IPS DF 6.9 (cell line): ENCODE data around the gene CFAP20.
"Not testable (repeated sequence)": the region's sequence is repeated elsewhere in the genome, so short reads cannot be mapped to it uniquely, and the experiment has no call there.

Source experiments
- DNase-seq: peaks from one replicate; pipeline ENCODE4 v3.0.0-alpha.2; 2013; ENCODE audit warnings: low read depth, low spot score
- H3K27ac ChIP-seq: one replicate; pipeline ENCODE4 v1.5.1; 2013; ENCODE audit warnings: low read length, control low read depth
- H3K27me3 ChIP-seq: 2 replicates; pipeline ENCODE4 v1.6.1; 2013; ENCODE audit warnings: mild to moderate bottlenecking, low read length; ENCODE audit not compliant: control insufficient read depth, insufficient read depth
- H3K36me3 ChIP-seq: 2 replicates; pipeline ENCODE4 v1.6.1; 2013; ENCODE audit warnings: low read length; ENCODE audit not compliant: control insufficient read depth, insufficient read depth
- H3K4me1 ChIP-seq: 2 replicates; pipeline ENCODE4 v1.6.1; 2013; ENCODE audit warnings: low read length; ENCODE audit not compliant: control insufficient read depth, insufficient read depth
- H3K4me3 ChIP-seq: 2 replicates; pipeline ENCODE4 v1.5.1; 2013; ENCODE audit warnings: mild to moderate bottlenecking, low read length
- H3K9me3 ChIP-seq: 2 replicates; pipeline ENCODE4 v1.6.1; 2013; ENCODE audit warnings: low read length, inconsistent platforms; ENCODE audit not compliant: control insufficient read depth, insufficient read depth
- WGBS: extraction: QIAGEN DNeasy Blood & Tissue Kit; methylation state at CpG from one replicate; pipeline ENCODE4 v1.1.7; 2013; ENCODE audit warnings: mixed read lengths, missing lambda C conversion rate; ENCODE audit not compliant: insufficient read length, insufficient coverage; 5-methylcytosine and 5-hydroxymethylcytosine counted together

Gene CFAP20

DNA sequence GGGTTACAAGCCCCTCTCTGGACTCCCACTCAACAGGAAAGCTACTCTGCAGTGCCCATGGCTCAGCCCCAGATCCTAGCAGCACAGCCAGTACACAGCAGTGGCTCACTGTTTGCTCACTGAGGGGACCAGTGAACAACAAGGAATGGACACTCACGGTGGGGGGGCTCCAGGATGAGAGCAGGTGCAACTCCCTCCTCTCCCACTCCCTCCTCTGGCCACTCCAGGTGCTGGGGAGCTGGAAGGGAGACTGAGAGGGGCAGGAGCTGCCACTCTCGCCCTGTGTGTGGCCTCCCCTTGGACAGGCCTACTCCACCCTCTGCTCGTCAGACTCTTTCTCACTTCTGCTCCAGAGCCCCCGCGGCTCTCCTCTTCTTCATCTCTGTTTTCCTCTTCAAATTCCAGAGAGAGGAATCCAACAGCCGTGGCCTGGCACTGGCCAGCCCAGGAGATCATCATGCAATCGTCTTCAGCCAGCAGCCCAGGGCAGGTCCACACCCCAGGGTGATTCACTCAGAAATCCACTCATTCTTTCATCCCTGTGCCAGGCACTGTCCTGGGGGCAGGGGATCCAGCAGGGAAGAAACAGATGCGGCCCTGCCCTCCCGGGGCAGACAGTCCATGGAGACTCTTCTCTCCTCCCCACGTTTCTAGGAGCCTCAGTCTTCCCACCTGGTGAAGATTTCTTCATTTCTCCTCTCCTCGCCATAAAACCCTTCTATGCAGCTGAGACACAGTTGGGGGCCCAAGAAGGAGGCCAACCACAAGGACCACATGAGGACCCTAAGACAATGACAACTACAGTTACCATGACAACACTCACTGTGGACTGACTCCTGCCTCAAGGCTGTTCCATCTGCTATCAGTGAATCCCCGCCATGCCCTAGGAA lies 30.7 kb downstream of the CFAP20 start:
- WGBS: no CpG with 5 or more reads among the region's 12 CpGs
- Histone ChIP-seq H3K9me3 (no peaks in the 10 kb centered on the region), H3K36me3 (no peaks in the 10 kb centered on the region), H3K27me3 (no peaks in the 10 kb centered on the region), H3K4me1 (0 out of 2 replicates have a peak, but pooled peaks cover 3% of the 10 kb centered on the region), H3K4me3 (no peak overlapping the region), H3K27ac (no peak overlapping the region)
- DNase-seq: no peak

DNA sequence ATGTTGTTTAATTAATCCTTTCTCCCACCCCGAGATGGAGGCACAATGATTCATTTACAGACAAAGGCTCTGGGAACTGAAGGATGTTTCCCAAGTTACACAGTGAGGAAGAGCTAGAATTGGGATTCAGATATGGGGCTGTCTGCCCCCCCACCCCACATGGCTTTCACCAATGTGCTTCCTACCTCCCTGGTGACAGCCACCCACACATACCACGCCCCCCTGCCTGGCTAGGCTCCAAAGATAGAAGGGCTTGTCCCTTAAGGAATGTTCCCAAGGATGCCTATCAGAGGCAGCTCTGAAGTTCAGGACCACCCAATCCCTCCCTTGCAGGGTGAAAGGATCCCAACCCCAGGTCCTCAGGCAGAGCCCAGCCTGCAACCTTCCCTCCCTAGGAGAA lies 32.9 kb downstream of the CFAP20 start:
- H3K27me3 ChIP-seq: no peaks in the 10 kb centered on the region
- H3K9me3 ChIP-seq: no peaks in the 10 kb centered on the region
- H3K36me3 ChIP-seq: no peaks in the 10 kb centered on the region
- no peak overlapping the region for H3K27ac ChIP-seq
- DNase-seq: no peak
- no peak overlapping the region for H3K4me3 ChIP-seq
- 0 out of 2 replicates have a peak, but pooled peaks cover 3% of the 10 kb centered on the region for H3K4me1 ChIP-seq
- WGBS: no CpG with 5 or more reads among the region's 2 CpGs

DNA sequence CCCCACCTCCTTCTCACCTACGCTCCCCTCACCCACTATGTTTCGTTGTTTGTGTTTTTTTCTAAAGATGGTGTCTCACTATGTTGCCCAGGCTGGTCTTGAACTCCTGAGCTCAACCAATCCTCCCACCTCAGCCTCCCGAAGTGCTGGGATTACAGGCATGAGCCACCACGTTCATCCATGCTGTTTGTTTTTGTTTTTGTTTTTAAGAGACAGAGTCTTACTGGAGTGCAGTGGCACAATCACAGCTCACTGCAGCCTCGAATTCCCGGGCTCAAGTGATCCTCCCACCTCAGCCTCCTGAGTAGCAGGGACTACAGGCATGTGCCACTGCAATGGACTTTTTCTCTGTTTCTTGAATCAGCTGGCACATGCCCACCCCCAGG lies 33.6 kb downstream of the CFAP20 start:
- not testable (repeated sequence) for H3K27ac ChIP-seq, H3K4me3 ChIP-seq, H3K9me3 ChIP-seq, H3K27me3 ChIP-seq, DNase-seq, H3K4me1 ChIP-seq, H3K36me3 ChIP-seq
- no CpG with 5 or more reads among the region's 6 CpGs for WGBS

DNA sequence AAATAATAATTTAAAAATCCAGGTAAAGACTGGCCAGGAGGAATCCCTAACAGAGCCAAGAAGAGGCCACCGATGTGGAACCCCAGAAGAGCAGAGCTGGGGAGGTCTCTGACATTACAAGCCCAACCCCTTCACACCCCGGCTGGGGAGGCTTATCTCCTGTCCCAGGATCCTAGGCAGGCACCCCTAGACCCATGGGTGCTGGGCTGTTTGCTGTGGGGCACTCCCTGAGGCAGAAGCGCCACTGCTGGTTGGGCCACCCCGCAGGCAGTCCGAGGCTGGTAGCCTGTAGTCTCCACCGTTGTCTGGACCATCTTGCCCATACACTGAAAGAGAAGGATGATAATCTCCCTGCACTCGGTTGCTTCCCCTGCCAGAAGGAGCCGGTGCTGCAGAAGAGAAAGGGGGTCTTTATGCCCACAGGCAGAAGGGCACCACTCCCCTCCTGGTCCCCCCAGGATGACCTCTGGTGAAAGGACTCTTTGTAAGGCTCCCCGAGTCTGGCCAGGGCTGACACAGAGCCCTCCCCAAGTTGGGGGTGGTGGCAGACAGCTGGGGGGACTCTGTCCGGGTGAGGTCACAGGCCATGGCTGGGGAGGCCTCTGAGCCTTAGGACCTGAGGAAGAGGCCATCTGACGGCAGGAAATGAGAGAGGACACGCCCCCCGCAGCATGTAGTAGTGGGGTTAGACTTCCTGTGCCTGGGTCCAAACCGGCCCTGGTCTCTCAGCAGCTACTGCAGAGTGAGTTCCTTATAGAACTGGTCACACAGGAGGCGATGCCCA lies 34.2 kb downstream of the CFAP20 start:
- Histone ChIP-seq H3K27ac (no peak overlapping the region), H3K9me3 (no peaks in the 10 kb centered on the region), H3K4me3 (no peak overlapping the region), H3K4me1 (0 out of 2 replicates have a peak, but pooled peaks cover 3% of the 10 kb centered on the region), H3K27me3 (no peaks in the 10 kb centered on the region), H3K36me3 (no peaks in the 10 kb centered on the region)
- no CpG with 5 or more reads among the region's 15 CpGs for WGBS
- no peak for DNase-seq

DNA sequence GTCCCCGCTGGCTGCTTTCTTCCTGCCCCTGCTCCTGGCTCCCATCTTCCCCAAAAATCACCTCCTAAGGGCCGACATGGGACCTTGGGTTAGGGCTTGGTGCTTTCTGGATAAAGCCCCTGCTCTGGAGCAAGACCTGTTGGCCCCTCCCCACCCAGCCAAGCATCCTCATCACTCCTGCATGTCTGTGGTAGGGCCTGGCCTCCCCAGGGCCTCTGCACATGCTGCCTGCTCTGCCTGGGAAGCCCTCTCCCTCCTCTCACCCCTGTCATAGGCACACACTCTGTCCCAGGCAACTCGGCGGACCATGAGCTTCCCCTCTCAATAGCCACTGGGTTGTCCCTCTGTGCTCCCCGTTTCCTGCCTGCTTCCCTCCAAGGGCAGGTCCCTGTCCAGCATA lies 35.2 kb downstream of the CFAP20 start:
- 0 out of 2 replicates have a peak, but pooled peaks cover 3% of the 10 kb centered on the region for H3K4me1 ChIP-seq
- H3K27me3 ChIP-seq: no peaks in the 10 kb centered on the region
- DNase-seq: no peak
- WGBS: no CpG with 5 or more reads among the region's 5 CpGs
- no peak overlapping the region for H3K4me3 ChIP-seq
- H3K9me3 ChIP-seq: no peaks in the 10 kb centered on the region
- no peak overlapping the region for H3K27ac ChIP-seq
- H3K36me3 ChIP-seq: no peaks in the 10 kb centered on the region

DNA sequence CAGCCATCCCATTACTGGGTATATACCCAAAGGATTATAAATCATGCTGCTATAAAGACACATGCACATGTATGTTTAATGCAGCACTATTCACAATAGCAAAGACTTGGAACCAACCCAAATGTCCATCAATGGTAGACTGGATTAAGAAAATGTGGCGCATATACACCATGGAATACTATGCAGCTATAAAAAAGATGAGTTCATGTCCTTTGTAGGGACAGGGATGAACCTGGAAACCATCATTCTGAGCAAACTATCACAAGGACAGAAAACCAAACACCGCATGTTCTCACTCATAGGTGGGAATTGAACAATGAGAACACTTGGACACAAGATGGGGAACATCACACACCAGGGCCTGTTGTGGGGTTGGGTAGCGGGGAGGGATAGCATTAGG lies 38.8 kb downstream of the CFAP20 start:
- H3K27ac ChIP-seq, H3K27me3 ChIP-seq, H3K4me3 ChIP-seq, H3K9me3 ChIP-seq, H3K4me1 ChIP-seq, DNase-seq, H3K36me3 ChIP-seq: not testable (repeated sequence)
- no CpG with 5 or more reads among the region's 3 CpGs for WGBS

DNA sequence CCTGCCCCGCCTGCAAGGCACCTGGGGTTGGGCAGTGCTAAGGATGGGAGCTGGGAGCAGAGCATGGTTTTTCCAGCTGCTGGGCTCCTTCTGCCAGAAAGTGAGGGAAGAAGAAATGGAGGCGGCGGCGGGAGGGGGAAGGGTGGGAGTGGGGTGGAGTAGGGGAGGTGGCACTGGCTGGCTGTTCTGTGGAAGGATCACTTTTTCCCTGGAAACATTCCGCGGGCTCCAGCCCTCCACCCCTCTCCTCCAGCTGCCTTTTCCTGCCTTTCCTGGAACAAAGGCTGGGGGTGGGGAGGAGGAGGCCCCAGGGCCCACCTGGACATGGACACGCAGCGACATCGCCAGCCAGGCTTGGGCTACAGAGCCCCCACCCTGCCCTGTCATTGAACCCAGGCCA lies 41.1 kb downstream of the CFAP20 start:
- H3K36me3 ChIP-seq: no peaks in the 10 kb centered on the region
- DNase-seq: no peak
- no peaks in the 10 kb centered on the region; the same call in 1 of the 2 replicates for H3K4me1 ChIP-seq
- H3K27me3 ChIP-seq: no peaks in the 10 kb centered on the region
- no peak overlapping the region for H3K27ac ChIP-seq
- H3K4me3 ChIP-seq: no peak overlapping the region
- no peaks in the 10 kb centered on the region for H3K9me3 ChIP-seq
- WGBS: no CpG with 5 or more reads among the region's 9 CpGs

DNA sequence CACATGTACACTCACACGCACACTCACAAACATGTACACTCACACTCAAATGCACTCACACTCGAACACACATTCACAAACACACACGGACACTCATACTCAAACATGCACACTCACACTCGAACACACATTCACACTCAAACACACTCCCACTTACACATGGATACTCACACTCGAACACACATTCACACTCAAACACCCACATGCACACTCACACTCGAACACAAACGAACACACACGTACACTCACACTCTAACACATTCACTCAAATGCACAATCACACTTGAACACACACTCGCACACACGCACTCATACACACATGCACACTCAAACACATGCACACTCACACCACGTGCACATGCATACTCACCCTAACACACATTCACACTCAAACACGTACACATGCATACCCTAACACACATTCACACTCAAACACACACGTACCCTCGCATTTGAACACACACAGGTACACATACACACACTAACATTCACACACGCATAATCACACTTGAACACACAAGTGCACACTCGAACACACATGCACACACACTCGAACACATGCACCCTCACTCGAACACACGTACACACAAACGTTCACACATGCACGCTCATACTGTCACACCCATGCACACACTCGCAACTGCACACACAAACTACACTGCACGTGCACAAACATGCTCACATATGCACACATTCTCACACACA lies 41.8 kb downstream of the CFAP20 start:
- Histone ChIP-seq H3K27me3 (no peaks in the 10 kb centered on the region), H3K9me3 (no peaks in the 10 kb centered on the region), H3K4me3 (no peak overlapping the region), H3K36me3 (no peaks in the 10 kb centered on the region), H3K27ac (no peak overlapping the region), H3K4me1 (no peaks in the 10 kb centered on the region; the same call in 1 of the 2 replicates)
- no peak for DNase-seq
- WGBS: 93% methylated on average over 17 of the region's 23 CpGs

DNA sequence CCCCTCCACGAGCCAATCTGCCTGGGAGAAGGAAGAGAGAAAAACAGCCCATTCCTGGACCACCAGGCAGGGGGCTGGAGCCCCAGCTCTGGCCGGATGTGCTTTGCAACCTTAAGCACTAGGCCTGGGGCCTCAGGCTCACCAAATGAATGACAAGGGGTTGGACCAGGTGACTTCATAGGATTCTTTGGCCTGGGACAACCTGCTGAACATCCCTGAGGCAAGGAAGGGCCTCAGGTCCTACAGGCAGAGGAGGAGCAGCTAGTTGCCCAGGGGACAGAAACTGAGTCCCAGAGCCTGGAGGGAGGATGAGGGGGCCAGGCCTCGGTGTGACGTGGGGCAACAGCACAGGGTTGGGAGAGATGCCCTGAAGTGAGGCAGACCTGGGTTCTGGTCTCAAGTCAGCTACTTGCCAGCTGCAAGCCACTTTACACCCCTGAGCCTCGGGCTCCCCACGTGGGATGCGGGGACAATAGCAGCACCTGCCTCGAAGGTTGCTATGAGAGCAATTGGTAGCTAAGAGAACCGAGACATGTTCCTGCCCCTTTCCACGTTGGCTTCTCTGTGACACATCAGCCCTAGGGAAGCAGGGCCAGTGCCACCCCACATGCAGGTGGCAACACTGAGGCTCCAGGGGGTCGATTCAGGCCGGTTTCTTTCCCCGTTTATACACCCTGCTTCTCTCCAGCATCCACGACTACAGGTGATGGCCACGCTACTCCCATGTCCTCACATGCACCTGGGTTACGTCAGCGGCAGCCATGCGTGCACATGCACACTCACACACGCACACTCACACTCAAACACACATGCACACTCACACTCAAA lies 42.6 kb downstream of the CFAP20 start:
- Histone ChIP-seq H3K4me1 (no peaks in the 10 kb centered on the region; the same call in 1 of the 2 replicates), H3K36me3 (no peaks in the 10 kb centered on the region), H3K9me3 (no peaks in the 10 kb centered on the region), H3K27me3 (no peaks in the 10 kb centered on the region), H3K4me3 (no peak overlapping the region), H3K27ac (no peak overlapping the region)
- DNase-seq: no peak
- no CpG with 5 or more reads among the region's 19 CpGs for WGBS
